SK-N-DZ (cell line): ENCODE measurements around the gene UBE2D2.

Source experiments
- DNase-seq: peaks from one replicate; pipeline ENCODE4 v3.0.0-alpha.2; 2015; ENCODE audit warnings: low spot score

The UBE2D2 gene

GRCh38 chr5:139660105-139660922 lies 99.2 kb downstream of the UBE2D2 start:
- no peak for DNase-seq

GRCh38 chr5:139660923-139661814 lies 100.0 kb downstream of the UBE2D2 start:
- DNase-seq, result peak; percentile 47

- no peak for DNase-seq
These were observed 101.5 kb downstream of the UBE2D2 start for GRCh38 chr5:139662617-139663016.

GRCh38 chr5:139663207-139664085 lies 102.3 kb downstream of the UBE2D2 start:
- no peak for DNase-seq

- DNase-seq, result no peak
These were observed 103.1 kb downstream of the UBE2D2 start for GRCh38 chr5:139664086-139664693.

GRCh38 chr5:139664727-139665351 lies 103.7 kb downstream of the UBE2D2 start:
- no peak for DNase-seq

- DNase-seq, result no peak
These were observed 104.5 kb downstream of the UBE2D2 start for GRCh38 chr5:139665626-139666025.

GRCh38 chr5:139666551-139666950 lies 105.4 kb downstream of the UBE2D2 start:
- DNase-seq, result no peak

- no peak for DNase-seq
These were observed 106.0 kb downstream of the UBE2D2 start for GRCh38 chr5:139667001-139667729.

GRCh38 chr5:139667730-139668063 lies 106.6 kb downstream of the UBE2D2 start:
- DNase-seq, result no peak

- DNase-seq, result no peak
These were observed 107.1 kb downstream of the UBE2D2 start for GRCh38 chr5:139668064-139668880.

GRCh38 chr5:139668924-139669661 lies 108.0 kb downstream of the UBE2D2 start:
- DNase-seq, result no peak

- DNase-seq, result no peak
These were observed 108.7 kb downstream of the UBE2D2 start for GRCh38 chr5:139669662-139670368.

GRCh38 chr5:139670369-139671095 lies 109.4 kb downstream of the UBE2D2 start:
- no peak for DNase-seq

- DNase-seq, result no peak
These were observed 110.1 kb downstream of the UBE2D2 start for GRCh38 chr5:139671096-139671841.

- no peak for DNase-seq
These were observed 114.1 kb downstream of the UBE2D2 start for GRCh38 chr5:139675213-139675612.
